HuH-7.5 (cell line): ENCODE results near the gene FAM83E.
"Not testable (repeated sequence)": the region's sequence is repeated elsewhere in the genome, so short reads cannot be mapped to it uniquely, and the experiment has no call there.

Experiments
- DNase-seq: peaks from one replicate; pipeline ENCODE4 v3.0.0; 2011; ENCODE audit warnings: low spot score

The FAM83E gene

GRCh38 chr19:48639483-48640375 lies 24.9 kb upstream of the FAM83E start:
- DNase-seq, result no peak

GRCh38 chr19:48638831-48639381 lies 24.0 kb upstream of the FAM83E start:
- no peak for DNase-seq

GRCh38 chr19:48637948-48638830 lies 23.3 kb upstream of the FAM83E start:
- DNase-seq, result peak; percentile 78

GRCh38 chr19:48637449-48637947 lies 22.6 kb upstream of the FAM83E start:
- DNase-seq, result peak; percentile 97

- no peak for DNase-seq
These were observed 22.1 kb upstream of the FAM83E start, which contains the start of gene DBP for GRCh38 chr19:48636859-48637448. Gene DBP (minus strand): TSS chr19:48637379. CDS start chr19:48636994, 385 bp downstream.

GRCh38 chr19:48635966-48636858 lies 21.3 kb upstream of the FAM83E start:
- no peak for DNase-seq

GRCh38 chr19:48635263-48635965 lies 20.5 kb upstream of the FAM83E start:
- DNase-seq, result peak; percentile 86

- DNase-seq, result peak; percentile 96
These were observed 19.8 kb upstream of the FAM83E start for GRCh38 chr19:48634424-48635262.

- DNase-seq, result no peak
These were observed 19.1 kb upstream of the FAM83E start for GRCh38 chr19:48634036-48634342.

GRCh38 chr19:48633148-48634035 lies 18.5 kb upstream of the FAM83E start:
- no peak for DNase-seq

- DNase-seq, result no peak
These were observed 17.8 kb upstream of the FAM83E start for GRCh38 chr19:48632692-48633147.

- not testable (repeated sequence) for DNase-seq
These were observed 17.4 kb upstream of the FAM83E start for GRCh38 chr19:48632286-48632685.

- DNase-seq, result no peak
These were observed 16.3 kb upstream of the FAM83E start for GRCh38 chr19:48631225-48631624.

GRCh38 chr19:48630296-48631063 lies 15.6 kb upstream of the FAM83E start:
- DNase-seq, result no peak

GRCh38 chr19:48629599-48630295 lies 14.9 kb upstream of the FAM83E start:
- DNase-seq, result no peak

GRCh38 chr19:48629297-48629598 lies 14.4 kb upstream of the FAM83E start:
- DNase-seq, result no peak
